ENCODE data around the gene AGAP9.

The AGAP9 gene

DNA sequence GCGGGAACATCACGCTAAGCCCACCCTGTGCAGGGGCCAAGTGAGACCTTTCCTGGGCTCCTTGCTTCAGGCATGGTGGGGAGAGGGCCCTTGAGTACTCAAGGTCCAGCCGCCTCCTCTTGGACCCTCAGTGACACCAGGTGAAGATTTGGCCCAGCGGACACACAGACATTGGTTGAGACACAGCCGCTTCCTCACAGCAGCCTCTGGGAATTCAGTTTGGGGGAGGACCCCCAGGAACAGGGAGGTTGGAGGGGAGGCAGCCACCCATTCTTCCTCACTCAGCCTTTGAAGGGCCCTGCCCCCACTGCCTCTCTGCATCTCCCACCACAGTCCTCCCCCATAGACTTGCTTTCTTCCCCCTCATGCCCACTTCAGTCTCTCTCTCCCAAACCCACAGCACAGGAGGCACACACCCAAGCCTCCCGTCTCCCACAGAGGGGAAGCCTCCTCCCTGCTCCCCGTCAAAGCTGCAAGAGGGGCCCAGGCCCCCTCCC lies 71.4 kb downstream of the AGAP9 start:
- Histone ChIP-seq H3K27me3 (ENCODE audit: control insufficient read depth in 1 of 2, insufficient read depth in 2 of 2, low read length in 2 of 2) (peaks cover 0 to 4% of the 10 kb centered on the region in 2 donors), H3K36me3 (ENCODE audit: control insufficient read depth in 1 of 2, insufficient read depth in 2 of 2, low read length in 2 of 2) (no peaks in the 10 kb centered on the region), H3K4me3 (ENCODE audit: low read depth in 1 of 2, low read length in 2 of 2) (no peak overlapping the region), H3K9me3 (ENCODE audit: control insufficient read depth in 1 of 2, low read length in 2 of 2) (no peaks in the 10 kb centered on the region), H3K4me1 (ENCODE audit: control insufficient read depth in 1 of 2, insufficient read depth in 2 of 2, low read length in 2 of 2) (peaks cover 0 to 4% of the 10 kb centered on the region in 2 donors), H3K27ac (ENCODE audit: low read depth, low read length) (no peak overlapping the region), H3K9ac (ENCODE audit: low read depth in 1 of 2, low read length in 2 of 2) (no peak overlapping the region)

Measured in duodenal mucosa (tissue), 2 donors.